Inferior parietal cortex (tissue), 1 donor: ENCODE data around the gene PLGLB1.
"Not testable (repeated sequence)": the region's sequence is repeated elsewhere in the genome, so short reads cannot be mapped to it uniquely, and the experiment has no call there.

ENCODE experiments used
- DNase-seq: peaks from one replicate; pipeline ENCODE4 v3.0.0-alpha.2; 2016; ENCODE audit errors: extremely low spot score

The PLGLB1 gene

DNA sequence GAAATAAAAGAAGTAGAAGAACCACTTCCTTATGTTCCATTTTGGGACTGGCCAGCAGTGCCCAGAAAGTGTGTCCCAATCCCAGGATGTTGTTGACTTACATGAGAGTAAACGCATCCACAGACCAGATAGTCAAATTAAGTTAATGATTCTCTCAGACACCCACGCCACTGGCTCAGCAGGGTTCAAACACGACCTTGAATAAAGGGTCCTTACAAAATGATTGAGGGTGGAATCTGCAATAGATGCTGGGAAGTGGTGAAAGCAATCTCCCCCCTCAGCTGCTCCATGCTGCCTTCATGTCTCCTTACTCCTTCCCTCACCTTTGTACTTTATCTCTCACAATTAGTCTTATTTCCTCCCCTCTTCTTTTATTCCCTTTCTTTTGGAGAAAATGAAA, at the start of gene PLGLB1:
PLGLB1 (minus strand) TSS at position 101 of the 400 bp plus-strand sequence; CDS start at position 40, 61 bp downstream.
- DNase-seq = not testable (repeated sequence)

DNA sequence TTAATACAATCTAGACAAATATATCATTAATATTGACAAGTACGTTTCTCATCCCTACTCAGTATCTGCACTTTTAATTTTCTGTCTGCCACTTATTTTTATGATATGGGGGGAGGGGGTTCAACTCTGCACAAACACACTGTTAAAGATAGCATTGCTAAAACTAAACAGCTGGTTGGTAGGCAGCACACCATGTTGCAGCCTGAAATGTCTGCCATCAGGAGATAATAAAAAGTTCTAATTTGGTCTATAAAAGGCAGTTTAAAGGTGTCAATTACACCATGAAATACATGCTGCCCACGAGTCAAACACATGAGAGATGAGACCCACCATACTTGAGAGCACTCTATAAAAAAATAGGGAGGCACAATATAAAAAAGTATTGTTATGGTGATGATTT, 42.7 kb upstream of the PLGLB1 start:
- DNase-seq = not testable (repeated sequence)

DNA sequence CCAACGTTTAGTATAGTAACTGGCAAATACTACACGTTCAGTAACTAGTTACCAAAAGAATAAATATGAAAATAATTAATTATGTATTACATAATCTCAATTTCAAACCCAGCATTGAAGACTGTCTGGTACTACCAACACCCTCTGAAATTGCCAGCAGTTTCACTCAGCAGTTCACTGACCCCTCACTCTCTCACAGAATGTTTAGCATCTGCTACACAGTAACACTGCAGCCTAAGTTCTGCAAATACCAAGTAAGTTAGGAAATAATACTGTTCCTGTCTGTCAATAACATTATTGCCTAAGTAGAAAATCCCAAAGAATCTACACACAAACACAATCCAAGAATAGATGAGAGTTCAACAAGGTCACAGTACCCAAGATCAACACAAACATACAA, 41.8 kb upstream of the PLGLB1 start:
- not testable (repeated sequence) for DNase-seq

DNA sequence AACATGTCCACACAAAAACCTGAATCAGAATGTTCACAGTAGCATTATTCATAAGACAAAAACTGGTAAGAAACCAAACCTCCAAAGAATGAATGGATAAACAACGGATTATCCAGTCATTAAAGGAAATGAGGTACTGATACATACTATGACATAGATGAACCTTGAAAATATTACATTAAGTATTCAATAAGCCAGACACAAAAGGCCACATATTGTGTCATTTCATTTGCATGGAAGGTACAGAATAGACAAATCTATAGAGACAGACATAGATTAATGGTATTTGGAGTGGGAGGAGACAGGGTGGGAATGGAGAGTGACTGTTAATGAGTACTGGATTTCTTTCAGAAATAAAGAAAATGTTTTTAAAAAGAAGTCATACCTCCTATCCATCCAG, 39.9 kb upstream of the PLGLB1 start:
- DNase-seq = not testable (repeated sequence)

DNA sequence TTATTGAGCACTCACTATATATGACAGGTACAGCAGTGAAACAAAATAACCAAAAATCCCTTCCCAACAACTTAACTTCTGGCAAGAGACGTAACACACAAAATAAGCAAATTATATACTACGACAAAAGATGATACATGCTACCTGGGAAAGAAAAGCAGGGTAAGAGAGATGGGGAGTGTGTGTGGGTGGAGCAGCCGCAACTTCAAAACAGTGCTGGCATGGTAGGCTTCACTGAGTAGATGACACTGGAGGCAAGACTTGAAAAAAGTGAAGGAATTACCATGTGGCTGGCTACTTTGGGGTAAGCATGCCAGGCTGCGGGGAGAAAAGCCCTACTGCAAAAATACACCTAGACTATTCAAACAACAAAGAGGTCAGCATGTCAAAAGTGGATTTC, 36.0 kb upstream of the PLGLB1 start:
- DNase-seq = not testable (repeated sequence)

DNA sequence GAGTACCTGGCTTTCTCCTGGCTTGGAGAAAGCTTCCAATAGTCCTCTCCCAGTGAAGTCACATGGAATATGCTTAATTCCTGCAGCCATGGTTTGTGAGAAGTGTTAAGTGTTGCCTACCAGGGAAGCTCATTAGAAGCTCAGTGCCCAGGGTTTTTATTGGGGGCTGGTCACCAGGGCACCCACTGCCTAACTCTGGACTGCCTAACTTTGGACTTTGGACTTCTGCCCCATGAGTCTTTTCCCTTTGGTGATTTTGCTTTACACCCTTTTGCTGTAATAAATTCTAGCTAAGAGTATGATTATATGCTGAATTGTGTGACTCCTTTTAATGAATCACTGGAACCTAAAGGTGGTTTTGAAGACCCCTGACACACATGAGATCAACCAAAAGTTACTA, 35.2 kb upstream of the PLGLB1 start:
- DNase-seq = not testable (repeated sequence)

DNA sequence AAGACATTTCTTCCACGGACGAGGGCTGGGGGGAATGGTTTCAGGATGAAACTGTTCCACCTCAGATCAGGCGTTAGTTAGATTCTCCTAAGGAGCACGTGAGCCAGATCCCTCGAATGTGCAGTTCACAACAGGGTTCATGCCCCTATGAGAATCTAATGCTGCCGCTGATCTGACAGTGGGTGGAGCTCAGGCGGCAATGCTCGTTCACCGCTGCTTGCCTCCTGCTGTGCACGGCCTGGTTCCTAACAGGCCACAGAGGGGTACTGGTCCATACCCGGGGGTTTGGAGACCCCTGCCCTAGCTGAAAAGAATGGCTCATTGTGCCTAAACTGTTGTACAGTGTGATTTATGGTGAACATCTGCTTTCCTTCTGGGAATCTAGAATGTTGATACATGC, 34.8 kb upstream of the PLGLB1 start:
- not testable (repeated sequence) for DNase-seq

DNA sequence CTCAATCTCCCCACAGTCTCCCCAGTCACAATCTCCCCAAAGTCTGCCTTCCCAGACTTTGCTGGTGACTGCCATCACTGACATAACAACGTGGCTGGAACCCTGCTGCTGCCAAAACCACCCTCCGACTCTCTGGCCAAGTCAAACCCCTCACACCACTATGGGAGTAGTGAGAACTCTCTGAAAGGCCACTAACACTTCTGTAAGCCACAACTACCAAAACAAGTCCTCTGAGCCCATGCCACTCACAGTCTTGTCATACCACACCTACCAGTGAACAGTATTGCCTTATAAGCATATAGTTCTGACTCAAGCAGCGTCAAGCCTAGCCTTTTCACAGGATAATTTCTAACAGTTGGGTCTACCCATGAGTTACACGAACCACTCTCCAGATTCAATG, 32.7 kb upstream of the PLGLB1 start:
- not testable (repeated sequence) for DNase-seq

DNA sequence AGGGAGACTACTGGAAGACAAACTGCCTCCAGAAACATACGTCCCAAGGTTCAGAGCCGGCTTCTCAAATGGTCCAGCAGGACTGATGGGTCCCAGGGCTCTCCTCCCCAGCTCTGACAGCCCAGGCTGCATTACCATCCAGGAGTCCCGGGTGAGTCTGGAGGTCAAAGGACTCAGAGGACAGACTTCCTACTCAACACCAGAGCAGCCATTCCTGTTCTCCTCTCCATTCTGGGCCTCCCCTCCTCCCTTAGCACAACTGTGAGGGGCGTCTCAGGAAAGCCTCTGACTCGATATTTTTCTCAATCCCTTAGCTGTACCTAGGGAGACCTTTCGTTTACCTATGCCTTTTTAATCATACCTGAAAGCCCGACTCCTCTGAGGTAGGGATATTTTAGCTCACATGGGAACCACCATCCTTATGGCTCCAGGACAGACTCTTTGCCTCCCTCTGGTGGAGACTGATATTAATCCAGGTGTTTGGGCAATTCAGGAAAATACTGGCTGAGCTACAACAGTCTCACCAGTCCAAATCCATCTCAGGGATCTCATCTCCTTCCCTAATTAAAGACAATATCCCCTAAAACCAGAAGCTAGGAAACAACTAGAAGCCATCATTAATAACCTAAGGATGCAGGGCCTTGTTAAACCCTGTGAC, 19.8 kb upstream of the PLGLB1 start:
- DNase-seq = not testable (repeated sequence)

DNA sequence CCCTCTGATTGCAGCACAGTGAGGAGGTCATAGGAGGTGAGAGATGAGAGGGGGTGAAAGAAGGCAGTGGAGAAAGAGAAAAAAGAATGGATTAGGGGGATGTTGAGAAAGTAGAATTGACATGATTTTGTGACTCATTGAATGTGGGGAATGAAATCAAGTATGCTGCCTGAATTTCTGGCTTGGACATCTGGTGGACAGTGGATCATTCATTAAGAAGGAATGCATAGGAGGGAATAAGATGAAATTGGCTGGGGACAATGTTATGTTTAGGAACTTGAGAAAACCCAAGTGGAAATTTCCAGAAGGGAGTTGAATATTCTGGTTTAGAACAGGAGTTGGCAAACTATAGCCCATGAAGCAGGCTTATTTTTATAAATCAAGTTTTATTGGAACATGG, 7.0 kb upstream of the PLGLB1 start:
- DNase-seq = not testable (repeated sequence)

DNA sequence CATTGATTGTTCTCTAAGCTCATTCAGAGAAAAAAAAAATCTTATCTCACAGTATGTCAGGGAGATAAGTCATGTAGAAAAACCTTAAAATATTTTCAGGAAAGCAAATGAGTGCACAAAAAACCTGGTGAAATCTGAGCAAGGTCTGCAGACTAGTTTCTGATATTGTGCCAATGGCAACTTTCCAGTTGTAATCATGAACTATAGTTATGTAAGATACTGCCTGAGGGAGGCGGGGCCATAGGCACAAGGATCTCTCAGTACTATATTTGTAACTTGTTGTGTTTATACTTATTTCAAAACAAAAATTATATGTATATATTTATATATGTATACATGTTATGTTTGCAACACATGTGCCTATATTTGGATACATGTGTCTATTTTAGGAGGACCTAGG, 5.2 kb upstream of the PLGLB1 start:
- DNase-seq = not testable (repeated sequence)

DNA sequence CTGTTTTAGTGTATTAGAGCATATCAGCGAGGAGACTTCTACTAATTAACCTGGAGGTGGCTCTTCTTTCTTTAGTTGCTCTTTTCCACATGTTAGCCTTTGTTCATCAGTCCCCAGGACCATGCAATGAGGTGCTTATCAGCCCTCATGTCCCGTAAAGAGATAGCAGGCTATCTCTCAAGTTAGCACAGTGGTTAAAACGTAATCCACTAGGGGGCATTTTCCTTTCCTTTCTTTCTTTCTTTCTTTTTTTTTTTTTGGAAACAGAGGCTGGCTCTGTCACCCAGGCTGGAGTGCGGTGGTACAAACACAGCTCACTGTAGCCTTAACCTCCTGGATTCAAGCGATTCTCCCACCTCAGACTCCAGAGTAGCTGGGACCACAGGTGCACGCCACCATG, 4.3 kb upstream of the PLGLB1 start:
- DNase-seq = not testable (repeated sequence)

DNA sequence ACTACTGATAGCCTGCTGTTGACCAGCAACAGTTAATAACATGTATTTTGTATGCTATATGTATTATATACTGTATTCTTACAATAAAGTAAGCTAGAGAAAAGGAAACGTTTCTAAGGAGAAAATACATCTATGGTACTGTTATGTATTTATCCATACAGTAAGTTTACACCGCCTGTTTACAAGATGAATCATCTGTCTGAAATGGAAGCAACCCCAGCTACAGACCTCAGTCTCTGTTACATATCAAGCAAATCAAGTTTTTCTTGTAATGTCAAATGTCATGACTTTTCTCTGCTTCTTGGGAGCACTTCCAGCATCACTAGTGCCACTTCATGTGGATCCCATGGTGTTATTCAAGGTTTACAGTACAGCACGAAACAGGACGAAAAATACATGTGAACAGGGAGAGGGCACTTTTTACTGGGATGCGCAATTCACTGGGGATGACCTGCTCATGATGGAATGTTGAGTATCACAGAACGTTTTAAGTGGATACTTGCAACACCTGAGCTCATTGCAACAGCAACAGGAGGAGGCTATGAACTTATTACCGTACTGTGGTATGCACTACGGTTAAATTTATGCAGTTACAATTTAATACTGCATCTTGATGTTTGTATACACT, 2.5 kb upstream of the PLGLB1 start:
- DNase-seq = not testable (repeated sequence)

DNA sequence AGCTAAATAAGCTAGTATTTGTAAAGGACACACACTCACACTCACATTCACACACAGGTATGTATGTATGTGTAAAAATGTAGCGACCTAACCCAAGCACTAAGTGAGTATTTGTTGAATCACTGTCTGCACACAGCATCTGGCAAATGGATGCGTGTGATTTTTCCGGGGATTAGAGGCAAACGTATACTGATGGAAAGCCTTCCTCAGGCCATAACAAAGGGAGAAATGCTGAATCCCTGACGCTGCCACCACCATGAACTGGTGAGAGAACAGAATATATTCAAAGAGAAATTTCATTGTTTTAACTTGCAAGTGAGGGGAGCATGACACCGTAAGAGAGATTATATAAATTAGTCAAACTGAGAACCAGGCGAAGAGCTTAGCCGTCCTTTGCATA, 601 bp downstream of the PLGLB1 start:
- not testable (repeated sequence) for DNase-seq

DNA sequence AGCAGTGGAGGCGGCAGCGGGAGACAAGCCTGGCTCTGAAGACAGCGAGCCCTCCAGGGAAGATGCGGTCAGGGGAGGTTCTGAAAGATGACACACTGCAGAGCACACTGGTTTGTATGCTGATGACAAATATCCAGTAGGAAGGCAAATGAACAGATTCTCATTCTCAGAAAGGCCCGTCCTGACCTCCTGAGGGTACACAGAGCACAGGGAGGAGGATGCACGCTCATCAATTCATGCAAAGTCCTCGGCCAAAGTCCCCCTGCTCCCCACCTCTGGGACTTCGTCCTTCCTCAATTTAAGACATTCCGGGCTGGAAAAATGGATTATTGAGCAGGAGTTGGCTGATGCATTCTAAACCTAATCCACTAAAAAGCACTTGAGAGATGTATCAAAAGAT, 2.6 kb downstream of the PLGLB1 start:
- DNase-seq = not testable (repeated sequence)

DNA sequence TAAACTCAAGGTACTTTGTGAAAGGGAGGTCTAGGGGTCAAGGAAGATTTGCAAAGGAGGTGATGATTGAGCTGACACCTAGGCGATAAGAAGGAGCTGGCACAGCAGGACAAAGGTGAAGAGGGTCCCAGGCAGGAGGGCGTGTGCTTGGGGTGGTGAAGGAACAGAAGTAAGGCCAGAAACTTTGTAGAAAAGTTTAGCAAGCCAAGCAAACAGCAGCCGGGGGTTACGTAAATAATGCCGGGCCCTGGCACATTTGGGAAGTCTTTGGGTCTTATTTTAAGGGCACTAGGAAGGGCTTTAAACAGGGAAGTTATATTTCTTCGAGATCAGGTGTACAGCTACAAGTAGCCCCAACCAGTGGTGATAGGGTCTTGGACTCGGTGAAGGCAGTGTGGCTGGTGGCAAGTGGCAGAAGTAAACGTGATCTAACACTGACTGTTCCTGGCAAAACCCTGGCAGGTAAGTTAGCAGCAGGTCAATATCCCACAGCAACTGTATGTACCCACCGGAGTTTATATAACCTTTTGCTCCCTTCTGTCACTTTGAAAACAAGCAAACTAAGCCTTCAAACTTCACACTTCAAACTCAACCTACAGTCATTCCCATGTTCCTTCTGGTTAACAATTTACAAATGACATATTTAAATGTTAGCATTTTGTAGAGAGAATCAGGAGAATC, 7.0 kb downstream of the PLGLB1 start:
- not testable (repeated sequence) for DNase-seq

DNA sequence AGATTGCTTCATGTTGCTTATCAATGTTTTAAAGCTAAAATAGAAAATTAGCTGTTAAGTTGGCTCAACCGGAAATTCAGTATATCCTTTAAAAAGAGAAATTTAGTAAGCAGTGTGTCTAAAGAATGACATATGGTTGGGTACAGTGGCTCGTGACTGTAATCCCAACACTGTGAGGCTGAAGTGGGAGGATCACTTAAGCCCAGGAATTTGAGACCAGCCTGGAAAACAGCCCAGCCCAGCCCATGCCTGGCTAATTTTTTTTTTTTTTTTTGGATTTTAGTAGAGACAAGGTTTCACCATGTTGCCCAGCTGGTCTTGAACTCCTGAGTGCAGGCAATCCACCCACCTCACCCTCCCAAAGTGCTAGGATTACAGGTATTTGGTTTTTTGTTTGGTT, 17.2 kb downstream of the PLGLB1 start:
- DNase-seq = not testable (repeated sequence)
